Urothelium cell line (cell line): ENCODE results near the gene CABP7.
A peak's percentile ranks its signal among the peaks of the same experiment; 100 is the strongest.

Experiments used
- DNase-seq: peaks from one replicate; pipeline ENCODE4 v3.0.0; 2011; ENCODE audit warnings: low spot score, mixed read lengths
- FAIRE-seq: peaks from 2 replicates; lab custom pipeline; 2011; peaks lifted over from hg19 to GRCh38; lab: Jason Lieb, UNC

The CABP7 gene

GRCh38 chr22:29768052-29768693 is 48.4 kb downstream of the CABP7 start:
- DNase-seq: no peak
- no peak for FAIRE-seq

DNA sequence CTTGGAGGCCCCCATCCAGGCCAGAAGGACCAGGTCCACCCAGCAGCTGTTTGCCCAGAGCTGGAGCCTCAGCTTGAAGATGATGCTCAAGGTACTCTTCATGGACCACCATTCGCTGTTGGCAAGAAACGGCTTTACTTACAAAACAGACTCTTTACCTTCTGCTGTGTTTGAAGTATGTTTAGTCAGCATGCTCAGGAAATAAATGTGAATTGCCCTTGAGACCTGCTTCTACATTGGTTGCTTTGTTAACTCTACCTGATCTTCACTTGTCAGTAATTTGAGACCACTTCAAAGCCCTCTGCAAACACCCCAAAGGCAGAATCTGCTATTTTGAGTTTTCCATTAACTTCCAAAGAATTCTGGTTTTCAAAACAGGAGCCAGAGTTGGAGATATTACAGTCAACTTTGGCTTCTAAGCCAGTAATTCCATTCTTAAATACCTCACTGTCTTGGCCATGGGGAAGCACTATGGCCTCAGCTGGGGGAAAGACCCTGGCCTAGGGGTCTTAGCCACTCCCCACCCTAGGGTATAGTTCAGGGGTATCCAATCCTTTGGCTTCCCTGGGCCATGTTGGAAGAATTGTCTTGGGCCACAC is 50.0 kb downstream of the CABP7 start:
- FAIRE-seq: no peak
- no peak for DNase-seq

DNA sequence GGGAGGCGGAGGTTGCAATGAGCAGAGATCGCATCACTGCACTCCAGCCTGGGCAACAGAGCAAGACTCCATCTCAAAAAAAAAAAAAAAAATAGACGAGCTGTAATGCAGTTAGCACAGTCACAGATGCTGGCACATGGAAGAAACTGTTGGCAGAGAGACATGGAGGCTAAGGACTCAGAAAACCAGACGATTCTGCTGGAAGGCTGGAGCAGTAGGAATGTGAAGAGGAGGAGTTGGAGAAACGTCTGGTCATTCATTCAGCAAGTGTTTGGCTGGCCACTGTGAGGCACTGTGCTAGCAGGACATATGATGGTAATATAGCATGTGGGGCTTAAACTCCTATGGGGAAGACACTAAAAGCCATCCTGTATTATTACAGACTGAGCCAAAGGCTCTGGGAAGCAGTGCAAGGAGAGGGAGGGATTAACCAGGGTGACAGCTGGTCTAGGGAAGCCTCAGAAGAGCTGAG is 52.4 kb downstream of the CABP7 start:
- no peak for DNase-seq
- no peak for FAIRE-seq

DNA sequence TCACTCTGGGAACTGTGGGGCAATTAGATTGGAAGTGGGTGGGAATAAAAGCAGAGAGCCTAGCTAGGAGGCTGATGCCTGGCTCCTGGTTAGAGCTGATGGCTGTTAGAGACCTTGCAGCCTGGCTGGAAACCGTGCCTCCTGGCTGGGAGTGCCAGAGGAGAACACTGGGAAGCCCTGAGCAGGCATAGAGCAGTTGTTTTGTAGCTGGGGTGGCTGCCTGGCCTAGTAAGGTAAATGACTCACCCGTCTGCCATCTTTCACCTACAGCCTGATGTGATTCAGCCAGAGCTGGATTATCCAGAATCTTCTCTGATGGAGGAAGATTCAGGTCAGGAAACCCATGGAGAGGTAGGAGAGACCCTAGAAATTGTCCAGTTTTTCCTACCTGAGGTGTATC is 53.4 kb downstream of the CABP7 start:
- FAIRE-seq (no peak), DNase-seq (peak; percentile 79)

DNA sequence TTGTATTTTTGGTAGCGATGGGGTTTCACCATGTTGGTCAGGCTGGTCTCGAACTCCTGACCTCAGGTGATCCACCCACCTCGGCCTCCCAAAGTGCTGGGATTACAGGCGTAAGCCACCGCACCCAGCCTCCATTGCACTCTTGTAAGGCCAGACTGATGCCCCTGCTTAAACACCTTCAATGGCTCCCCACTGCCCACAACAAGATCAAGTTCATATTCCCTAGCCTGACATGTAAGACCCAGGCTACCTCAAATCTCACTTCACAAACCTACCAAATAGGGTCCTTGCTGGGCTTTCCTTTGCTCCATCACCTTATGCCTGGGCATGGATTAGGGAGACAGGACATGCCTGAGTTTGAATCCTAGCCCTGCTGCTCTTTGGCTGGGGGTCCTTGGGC is 60.4 kb downstream of the CABP7 start:
- DNase-seq: no peak
- no peak for FAIRE-seq

GRCh38 chr22:29780748-29781676 is 61.2 kb downstream of the CABP7 start:
- FAIRE-seq (peak; percentile 88), DNase-seq (peak; percentile 89)
